HG02759 (cell line): ENCODE measurements around the gene IMMT.
"Not testable (repeated sequence)": the region's sequence is repeated elsewhere in the genome, so short reads cannot be mapped to it uniquely, and the experiment has no call there.

ENCODE experiments used
- ATAC-seq: cut with Tn5 transposase; IDR thresholded peaks from one replicate; pipeline ENCODE4 v1.9.1; 2021; ENCODE audit warnings: mild to moderate bottlenecking, moderate library complexity; ENCODE audit not compliant: unreplicated experiment

The IMMT gene

GRCh38 chr2:86202336-86202692 lies 7.1 kb upstream of the IMMT start:
- no peak for ATAC-seq

- ATAC-seq: no peak
Measured at GRCh38 chr2:86201671-86202335, 6.5 kb upstream of the IMMT start.

- ATAC-seq: not testable (repeated sequence)
Measured at GRCh38 chr2:86200564-86200963, 5.3 kb upstream of the IMMT start.

GRCh38 chr2:86199834-86200177 lies 4.5 kb upstream of the IMMT start:
- no peak for ATAC-seq

GRCh38 chr2:86195808-86196387 lies 636 bp upstream of the IMMT start:
- peak; percentile 2 for ATAC-seq

- no peak for ATAC-seq
Measured at GRCh38 chr2:86194751-86195054, 559 bp downstream of the IMMT start.

GRCh38 chr2:86193901-86194567 lies 1.2 kb downstream of the IMMT start:
- ATAC-seq: no peak

GRCh38 chr2:86189782-86190416 lies 5.4 kb downstream of the IMMT start:
- ATAC-seq: no peak

- ATAC-seq: no peak
Measured at GRCh38 chr2:86186431-86186830, 8.8 kb downstream of the IMMT start.

GRCh38 chr2:86185517-86186212 lies 9.6 kb downstream of the IMMT start:
- no peak for ATAC-seq

- ATAC-seq: no peak
Measured at GRCh38 chr2:86176597-86176996, 18.7 kb downstream of the IMMT start.

GRCh38 chr2:86175828-86176227 lies 19.4 kb downstream of the IMMT start:
- no peak for ATAC-seq

- no peak for ATAC-seq
Measured at GRCh38 chr2:86174445-86174844, 20.8 kb downstream of the IMMT start.

- no peak for ATAC-seq
Measured at GRCh38 chr2:86172610-86173009, 22.7 kb downstream of the IMMT start.

- ATAC-seq: no peak
Measured at GRCh38 chr2:86171295-86171694, 24.0 kb downstream of the IMMT start.

- no peak for ATAC-seq
Measured at GRCh38 chr2:86170449-86170848, 24.8 kb downstream of the IMMT start.

GRCh38 chr2:86160156-86160952 lies 34.9 kb downstream of the IMMT start:
- no peak for ATAC-seq

- no peak for ATAC-seq
Measured at GRCh38 chr2:86158286-86158685, 37.0 kb downstream of the IMMT start.

GRCh38 chr2:86157009-86157556 lies 38.2 kb downstream of the IMMT start:
- no peak for ATAC-seq

GRCh38 chr2:86150502-86150901 lies 44.8 kb downstream of the IMMT start:
- no peak for ATAC-seq

- ATAC-seq: no peak
Measured at GRCh38 chr2:86147793-86148192, 47.5 kb downstream of the IMMT start.
